Activated CD8-positive, alpha-beta memory T cell treated with anti-CD3 and anti-CD28 coated beads for 24 hours (primary cell): ENCODE measurements around the gene DAPK2.
"Not testable (repeated sequence)": the region's sequence is repeated elsewhere in the genome, so short reads cannot be mapped to it uniquely, and the experiment has no call there.

Experiments
- DNase-seq: peaks from one replicate; pipeline ENCODE4 v3.0.0-alpha.2; 2020

DAPK2 gene

GRCh38 chr15:64046421-64047153 is at the start of gene DAPK2:
Gene DAPK2, minus strand, starts transcription at chr15:64046485. Its CDS starts 6,224 bp downstream, at chr15:64040261.
- DNase-seq: peak; percentile 91

- DNase-seq: no peak
These were observed 49.1 kb upstream of the DAPK2 start for GRCh38 chr15:64095431-64095794.

DNA sequence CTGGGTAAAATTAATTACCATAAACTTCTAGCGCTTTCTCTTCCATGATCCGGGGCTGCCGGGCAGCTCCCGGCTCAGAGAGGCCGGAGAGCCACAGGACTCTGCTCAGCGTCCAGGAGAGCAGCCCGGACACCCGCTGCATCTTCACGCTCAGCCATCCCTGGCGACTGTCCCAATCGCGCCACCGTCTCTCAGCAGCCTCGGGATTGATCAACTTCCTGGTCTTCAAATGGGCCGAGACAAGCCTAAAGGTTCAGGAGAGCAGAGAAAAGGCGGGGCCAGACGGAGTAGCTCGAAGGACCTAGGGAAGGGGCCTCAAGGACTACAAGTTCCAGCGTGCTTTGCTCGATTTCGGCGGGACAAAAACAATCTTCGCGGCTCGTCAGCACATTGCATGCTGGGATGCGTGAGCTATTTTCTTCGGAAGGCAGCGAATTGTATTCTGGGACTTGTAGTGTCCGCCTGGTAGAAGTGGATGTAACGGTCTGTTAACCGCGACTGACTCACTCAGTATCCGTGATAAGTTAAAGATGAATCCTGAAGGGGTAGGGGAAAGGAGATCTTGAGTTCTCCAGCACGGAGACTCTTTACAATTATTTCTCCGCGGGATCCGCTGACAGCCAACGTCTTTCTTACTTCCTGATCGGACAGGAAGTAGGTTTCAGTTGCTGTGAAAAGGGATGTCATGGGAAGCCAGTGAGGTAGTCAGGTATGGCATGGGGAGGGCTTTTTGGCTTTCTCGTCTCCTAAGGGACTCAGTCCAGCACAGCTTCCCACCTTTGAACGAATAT is 47.5 kb upstream of the DAPK2 start, which contains the start of gene CIAO2A:
Gene CIAO2A (minus strand): TSS at position 212 of the 791 bp plus-strand sequence. CDS start 70 bp downstream, at position 142.
- peak; percentile 92 for DNase-seq

- DNase-seq: peak; percentile 73
These were observed 46.8 kb upstream of the DAPK2 start for GRCh38 chr15:64092864-64093626.

DNA sequence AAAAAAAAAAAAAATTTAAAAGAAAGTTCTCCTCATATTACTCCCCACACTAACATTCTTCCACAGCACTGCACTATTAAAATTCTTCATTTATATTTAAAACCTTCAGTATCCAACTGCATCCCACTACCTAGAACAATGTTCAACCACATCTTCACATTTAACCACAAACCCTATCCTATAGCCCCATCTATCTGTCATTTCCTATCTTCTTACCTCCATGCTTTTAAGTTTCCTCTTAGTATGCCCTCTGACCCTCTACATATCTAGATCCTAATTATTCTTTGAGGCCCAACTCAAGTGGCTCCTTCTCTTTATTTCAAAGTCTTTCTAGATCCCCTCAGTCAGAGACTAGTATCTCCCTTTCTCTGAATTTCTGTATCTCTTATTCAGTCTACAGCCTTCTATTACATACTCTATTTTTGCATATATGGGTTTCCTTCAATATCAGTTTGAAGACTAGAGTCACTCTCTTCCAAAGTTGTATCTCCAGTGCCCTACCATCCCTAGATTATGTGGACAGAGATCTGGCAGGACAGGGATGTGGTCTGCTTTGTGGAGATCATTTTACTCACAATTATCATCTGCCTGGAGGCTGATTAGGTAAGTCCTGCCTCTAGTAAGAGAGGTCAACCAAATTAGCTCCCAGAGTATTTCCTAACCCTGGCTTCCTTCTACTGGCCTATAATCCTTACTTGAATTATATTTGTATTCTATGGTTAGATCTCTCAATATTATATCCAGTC is 46.0 kb upstream of the DAPK2 start:
- DNase-seq: no peak

- no peak for DNase-seq
These were observed 44.2 kb upstream of the DAPK2 start for GRCh38 chr15:64090527-64090926.

DNA sequence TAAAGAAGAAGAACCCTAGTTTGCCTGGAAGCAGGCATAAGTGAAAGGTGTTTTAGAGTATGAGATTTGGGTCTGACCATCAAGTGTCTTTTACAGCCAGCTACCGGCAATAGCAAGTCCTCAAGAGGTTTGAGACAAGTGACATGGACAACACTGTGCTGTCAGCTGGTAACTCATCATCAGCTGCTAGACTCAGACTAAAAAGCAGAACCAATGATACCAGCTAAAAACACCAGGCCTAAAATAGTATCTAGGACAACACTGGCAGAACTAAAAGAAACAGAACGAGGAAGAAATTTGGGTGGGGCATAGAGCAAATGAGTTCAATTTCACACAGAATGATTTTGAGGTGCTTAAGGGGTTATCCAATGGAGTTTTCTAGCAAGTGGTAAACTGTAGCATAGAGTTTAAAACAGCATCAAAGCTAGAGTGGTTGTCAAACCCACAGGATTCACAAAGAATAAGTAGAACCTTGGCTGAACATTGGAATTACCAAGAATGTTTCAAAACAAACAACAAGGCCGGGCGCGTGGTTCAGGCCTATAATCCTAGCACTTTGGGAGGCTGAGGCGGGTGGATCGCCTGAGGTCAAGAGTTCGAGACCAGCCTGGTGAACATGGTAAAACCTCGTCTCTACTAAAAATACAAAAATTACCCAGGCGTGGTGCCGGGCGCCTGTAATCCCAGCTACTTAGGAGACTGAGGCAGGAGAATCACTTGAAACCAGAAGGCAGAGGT is 43.4 kb upstream of the DAPK2 start:
- DNase-seq: no peak

GRCh38 chr15:64082757-64083156 is 36.5 kb upstream of the DAPK2 start:
- DNase-seq: no peak

DNA sequence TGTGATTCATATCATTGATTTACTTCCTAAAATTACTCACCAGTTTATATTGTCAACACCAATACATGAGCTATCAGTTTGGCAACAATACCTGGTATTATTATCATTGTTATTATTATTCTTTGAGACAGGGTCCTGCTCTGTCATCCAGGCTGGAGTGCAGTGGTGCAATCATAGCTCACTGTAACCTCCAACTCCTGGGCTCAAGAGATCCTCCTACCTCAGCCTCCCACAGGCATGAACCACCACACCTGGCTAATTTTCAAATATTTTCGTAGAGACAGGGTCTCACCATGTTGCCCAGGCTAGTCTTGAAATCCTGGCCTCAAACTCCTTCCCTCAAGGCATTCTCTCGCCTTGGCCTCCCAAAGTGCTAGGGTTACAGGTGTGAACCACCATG is 27.2 kb upstream of the DAPK2 start:
- not testable (repeated sequence) for DNase-seq

DNA sequence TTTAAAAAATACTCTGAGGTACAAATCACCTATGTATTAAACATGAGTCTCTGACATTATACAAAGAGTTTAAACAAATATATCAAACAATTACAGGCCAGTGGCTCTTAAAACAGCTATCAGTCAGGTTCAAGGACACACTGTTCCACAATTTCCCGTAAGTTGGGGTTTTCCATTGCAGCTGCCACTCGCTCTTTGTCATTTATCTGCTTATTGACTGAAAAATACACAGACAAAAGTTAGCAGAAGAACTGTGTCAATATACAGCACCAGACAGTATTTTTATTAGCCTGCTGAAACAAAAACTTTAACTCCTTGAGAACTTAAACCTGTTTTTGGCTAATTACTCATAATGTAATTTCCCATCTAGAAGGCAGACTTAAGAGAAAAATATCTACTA is 26.5 kb upstream of the DAPK2 start:
- DNase-seq: no peak

DNA sequence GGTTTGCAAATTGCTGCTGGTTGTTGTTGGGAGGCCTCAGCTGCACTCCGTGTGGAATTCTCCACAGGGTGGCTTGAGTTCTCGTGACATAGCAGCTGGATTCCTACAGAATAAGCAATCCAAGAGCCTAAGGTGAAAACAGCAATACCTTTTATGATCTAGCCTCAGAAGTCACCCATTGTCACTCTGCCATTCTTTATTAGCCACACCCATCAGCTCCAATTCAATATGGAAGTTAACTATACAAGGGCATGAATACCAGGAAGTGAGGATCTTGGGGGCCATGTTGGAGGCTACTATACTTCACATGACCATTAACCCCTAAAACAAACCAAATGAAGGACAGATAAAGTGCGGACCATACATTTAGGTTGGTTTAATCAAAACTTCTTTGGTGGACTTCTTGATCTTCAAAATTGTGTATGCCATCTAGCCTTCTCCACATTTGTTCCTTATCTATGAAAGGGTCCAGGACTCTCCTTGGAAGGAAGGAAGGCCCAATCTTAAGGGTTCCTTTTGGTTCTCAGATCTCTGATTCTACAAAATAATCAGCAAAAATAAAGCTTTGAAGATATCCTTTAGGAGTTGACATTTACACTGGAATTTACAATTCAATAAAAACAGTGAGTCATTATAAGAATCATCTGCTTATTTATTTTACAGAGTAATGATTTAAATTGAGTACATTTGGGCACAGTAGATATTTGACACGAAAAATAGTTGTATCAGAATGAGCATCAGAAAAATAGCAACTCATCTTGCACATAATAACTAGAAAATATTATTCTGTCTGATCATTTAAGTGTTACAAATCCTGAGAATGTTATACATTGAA is 25.9 kb upstream of the DAPK2 start:
- no peak for DNase-seq

DNA sequence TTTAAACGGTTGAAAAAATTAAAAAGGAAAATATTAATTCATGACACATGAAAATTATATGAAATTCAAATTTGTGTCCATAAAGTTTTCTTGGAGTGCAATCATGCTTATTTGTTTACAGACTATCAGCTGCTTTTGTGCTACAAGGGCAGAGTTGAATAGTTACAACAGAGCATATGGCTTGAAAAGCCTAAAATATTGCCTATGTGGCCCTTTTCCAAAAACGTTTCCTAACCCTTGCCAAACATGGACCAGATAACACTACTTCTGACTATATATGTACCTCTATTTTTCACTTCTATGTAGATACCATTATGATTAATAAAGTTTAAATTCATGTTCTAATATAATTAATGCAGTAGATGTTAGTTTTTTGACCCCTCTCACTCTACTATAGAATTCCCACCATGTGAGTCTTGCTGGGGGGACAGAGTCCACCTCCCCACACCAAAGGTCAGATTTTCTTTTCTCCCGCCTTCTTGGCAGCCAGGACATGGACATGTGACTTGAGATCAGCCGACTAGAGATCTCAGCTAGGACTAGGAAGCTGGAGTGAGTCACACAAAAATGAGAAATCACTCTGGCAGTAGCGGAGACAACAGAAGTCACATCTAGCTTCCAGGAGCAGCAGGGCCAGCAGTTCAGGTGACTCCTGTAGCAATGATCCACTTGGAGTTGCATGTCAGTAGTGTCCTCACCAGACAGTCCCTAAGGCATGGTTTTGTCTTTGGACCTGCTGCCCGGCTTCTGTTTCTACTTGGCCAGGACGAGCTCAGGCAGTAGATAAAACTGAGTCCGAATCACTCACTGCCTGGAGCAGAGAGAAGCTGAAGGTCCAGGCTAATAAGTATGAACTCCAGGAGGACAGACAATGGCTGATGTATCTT is 24.9 kb upstream of the DAPK2 start:
- no peak for DNase-seq

DNA sequence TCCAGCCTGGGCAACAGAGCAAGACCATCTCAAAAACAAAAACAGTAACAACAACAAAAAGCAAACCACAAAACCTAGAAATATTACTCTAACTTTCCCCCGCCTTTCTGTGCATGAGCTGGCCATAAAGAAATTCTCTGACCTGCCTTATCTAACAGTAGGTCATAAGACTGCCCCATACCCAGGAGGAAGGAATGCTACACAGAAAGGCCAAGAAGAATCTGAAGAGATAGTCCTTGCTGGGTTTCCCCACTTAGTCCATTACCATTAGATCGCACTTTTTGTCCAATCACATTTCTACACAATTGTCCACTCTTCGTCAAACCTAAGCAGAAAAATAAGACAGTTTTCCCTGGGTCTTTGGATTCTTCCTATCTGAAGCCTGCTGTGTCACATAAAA is 23.8 kb upstream of the DAPK2 start:
- DNase-seq: no peak

DNA sequence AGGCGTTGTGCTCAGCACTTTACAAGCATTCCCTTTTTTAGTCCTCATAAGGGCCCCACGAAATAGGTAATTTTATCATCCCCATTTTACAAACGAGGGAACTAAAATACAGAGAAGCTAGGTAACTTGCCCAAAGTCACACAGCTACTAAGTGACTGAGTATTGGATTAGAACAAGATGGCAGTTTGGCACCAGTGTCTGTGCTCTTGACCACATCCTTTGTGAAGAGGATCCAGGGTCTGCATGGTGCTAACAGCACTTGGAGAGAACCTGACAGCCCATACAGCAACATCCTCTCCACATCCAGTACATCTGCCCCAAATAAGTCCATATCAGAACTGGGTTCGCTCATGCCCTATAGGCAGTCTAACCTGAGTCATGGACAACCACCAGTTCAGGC is 21.8 kb upstream of the DAPK2 start:
- no peak for DNase-seq

DNA sequence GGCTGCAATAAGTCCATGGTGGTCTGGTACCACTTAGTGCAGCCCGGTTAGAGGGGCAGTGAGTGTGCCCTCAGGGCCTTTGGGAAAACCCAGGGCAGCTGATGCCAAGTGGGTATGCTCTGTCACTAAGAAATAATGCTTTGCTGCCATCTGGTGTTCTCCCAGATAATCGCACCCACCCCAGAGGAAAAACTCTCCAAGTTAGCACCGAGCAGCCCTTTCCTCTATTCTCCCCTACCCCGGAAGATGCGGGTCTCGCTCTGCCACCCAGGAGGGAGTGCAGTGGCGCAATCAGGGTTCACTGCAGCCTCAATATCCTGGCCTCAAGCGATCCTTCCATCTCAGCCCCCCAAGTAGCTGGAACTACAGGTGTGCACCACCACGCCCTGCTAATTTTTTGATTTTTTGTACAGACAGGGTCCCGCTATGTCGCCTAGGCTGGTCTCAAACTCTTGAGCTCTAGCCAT is 21.3 kb upstream of the DAPK2 start:
- DNase-seq: peak; percentile 88

DNA sequence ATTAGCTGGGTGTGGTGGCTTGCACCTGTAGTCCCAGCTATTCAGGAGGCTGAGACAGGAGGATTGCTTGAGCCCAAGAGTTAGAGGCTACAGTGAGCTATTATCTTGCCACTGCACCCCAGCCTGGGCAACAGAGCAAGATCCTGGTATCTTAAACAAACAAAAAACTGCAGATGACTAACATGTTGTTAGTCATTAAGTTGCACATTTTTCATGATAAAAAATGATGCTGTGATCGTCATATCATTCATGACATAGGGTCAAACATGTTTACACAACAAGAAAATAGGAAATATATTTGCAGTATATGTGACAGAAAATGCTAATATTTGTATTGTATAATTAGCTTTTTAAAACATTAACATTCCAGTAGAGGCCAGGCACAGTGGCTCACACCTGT is 20.2 kb upstream of the DAPK2 start:
- DNase-seq: no peak

DNA sequence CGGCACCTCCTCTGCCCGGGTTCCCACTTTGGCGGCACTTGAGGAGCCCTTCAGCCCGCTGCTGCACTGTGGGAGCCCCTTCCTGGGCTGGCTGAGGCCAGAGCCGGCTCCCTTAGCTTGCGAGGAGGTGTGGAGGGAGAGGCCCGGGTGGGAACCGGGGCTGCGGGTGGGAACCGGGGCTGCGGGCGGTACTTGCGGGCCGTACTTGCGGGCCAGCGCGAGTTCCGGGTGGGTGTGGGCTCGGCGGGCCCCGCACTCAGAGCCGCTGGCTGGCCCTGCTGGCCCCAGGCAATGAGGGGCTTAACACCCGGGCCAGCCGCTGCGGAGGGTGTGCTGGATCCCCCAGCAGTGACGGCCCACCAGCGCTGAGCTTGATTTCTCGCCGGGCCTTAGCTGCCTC is 14.4 kb upstream of the DAPK2 start:
- no peak for DNase-seq

GRCh38 chr15:64059104-64059503 is 12.8 kb upstream of the DAPK2 start:
- DNase-seq: peak; percentile 38

DNA sequence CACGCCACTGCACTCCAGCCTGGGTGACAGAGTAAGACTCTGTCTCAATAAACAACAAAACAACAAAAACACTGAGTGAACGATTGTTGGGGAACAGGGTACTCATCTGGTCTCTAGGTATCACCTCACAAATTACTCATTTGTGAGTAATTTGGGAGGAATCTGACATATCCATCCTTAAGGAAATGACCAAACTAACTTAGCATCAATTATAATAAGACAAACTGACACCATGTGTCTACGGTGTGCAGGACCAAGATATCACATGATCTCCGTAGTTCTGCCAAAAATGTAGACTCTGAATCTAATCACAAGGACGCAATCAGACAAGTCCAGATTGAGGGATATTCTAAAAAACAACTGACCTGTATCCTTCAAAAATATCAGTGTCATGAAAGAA is 12.0 kb upstream of the DAPK2 start:
- DNase-seq: no peak

DNA sequence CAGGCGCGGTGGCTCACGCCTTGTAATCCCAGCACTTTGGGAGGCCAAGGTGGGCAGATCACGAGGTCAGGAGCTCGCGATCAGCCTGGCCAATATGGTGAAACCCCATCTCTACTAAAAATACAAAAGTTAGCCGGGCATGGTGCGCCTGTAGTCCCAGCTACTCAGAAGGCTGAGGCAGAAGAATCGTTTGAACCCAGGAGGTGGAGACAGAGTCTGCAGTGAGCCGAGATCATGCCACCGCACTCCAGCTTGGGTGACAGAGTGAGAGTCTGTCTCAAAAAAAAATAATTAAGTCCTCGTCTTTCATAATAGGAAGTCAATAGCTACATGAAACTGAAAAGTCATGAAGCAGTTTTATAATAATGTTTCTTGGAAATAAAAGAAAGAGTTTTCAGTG is 7.4 kb upstream of the DAPK2 start:
- DNase-seq: not testable (repeated sequence)
